BLaER1 (cell line): ENCODE measurements around the gene DDX10.

Experiments
- H3K27ac ChIP-seq: shearing (Covaris generic); formaldehyde crosslinking; 2 replicates; pipeline ENCODE4 v1.8.1; 2022
- H3K27me3 ChIP-seq: shearing (Covaris generic); formaldehyde crosslinking; 2 replicates; pipeline ENCODE4 v1.8.1; 2022
- H3K36me3 ChIP-seq: shearing (Covaris generic); formaldehyde crosslinking; 2 replicates; pipeline ENCODE4 v1.8.1; 2022
- H3K4me1 ChIP-seq: shearing (Covaris generic); formaldehyde crosslinking; 2 replicates; pipeline ENCODE4 v1.8.1; 2022
- H3K4me2 ChIP-seq: shearing (Covaris generic); formaldehyde crosslinking; 2 replicates; pipeline ENCODE4 v1.8.1; 2022
- H3K4me3 ChIP-seq: shearing (Covaris generic); formaldehyde crosslinking; 2 replicates; pipeline ENCODE4 v1.8.1; 2022
- H3K9ac ChIP-seq: shearing (Covaris generic); formaldehyde crosslinking; 2 replicates; pipeline ENCODE4 v1.8.1; 2022
- H3K9me3 ChIP-seq: shearing (Covaris generic); formaldehyde crosslinking; 2 replicates; pipeline ENCODE4 v1.8.1; 2022
- H4K20me1 ChIP-seq: shearing (Covaris generic); formaldehyde crosslinking; 2 replicates; pipeline ENCODE4 v1.8.1; 2022
- Cebpa-rat ChIP-seq: shearing (Covaris generic); IDR thresholded peaks from 2 replicates; pipeline ENCODE4 v1.8.1; 2022

DDX10 gene

DNA sequence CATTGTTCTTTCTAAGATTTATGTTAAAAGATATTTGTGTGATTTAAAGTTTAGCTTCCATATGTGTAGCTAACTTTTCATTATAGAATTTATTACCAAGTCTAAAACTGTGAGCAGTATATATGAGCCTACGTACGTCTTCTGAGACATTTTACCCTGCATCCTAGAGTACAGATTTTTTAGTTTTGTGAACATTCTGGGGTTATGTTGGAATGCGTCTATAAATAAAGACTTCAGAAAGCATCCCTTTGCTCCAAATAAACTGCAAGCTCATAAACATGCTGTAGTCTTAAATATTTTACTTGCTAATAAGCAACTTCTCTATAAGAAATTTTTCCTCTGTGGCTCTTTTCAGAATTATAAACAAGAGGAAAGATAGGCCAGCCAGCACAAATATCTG, 236.5 kb downstream of the DDX10 start:
- Histone ChIP-seq H3K27me3 (no peaks in the 10 kb centered on the region), H3K36me3 (no peaks in the 10 kb centered on the region; the same call in 1 of the 2 replicates)

DNA sequence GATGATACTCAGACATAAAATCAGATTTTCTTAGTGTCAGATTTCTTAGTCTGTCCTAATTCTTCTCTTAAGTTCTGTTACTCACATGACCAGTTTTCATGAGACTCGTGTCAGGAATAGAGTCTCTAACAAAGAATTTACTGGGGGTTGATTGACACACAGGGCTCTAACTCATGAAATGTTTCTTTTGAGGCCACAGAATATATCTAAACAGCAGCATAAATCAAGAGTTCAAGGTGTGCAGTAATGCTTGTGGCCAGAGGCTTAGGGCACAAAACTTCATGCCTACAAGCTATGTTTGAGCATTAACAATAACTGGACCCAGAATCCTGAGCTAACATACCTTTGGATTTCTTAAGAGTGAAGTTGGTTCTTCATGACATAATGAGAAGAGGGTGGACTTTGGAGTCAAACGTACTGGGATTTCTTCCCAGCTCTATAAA, 237.2 kb downstream of the DDX10 start:
- Histone ChIP-seq H3K4me2 (no peak overlapping the region), H3K27ac (no peak overlapping the region), H4K20me1 (no peaks in the 10 kb centered on the region), H3K4me3 (no peak overlapping the region), H3K27me3 (no peaks in the 10 kb centered on the region), H3K4me1 (no peaks in the 10 kb centered on the region), H3K9ac (no peak overlapping the region), H3K36me3 (no peaks in the 10 kb centered on the region; the same call in 1 of the 2 replicates), H3K9me3 (no peaks in the 10 kb centered on the region)
- TF ChIP-seq Cebpa-rat = no peak

More for the DNA sequence above, 236.5 kb downstream of the DDX10 start:
- H4K20me1 ChIP-seq = no peaks in the 10 kb centered on the region
- no peaks in the 10 kb centered on the region for H3K9me3 ChIP-seq
- no peak overlapping the region for H3K4me3 ChIP-seq
- no peak for TF ChIP-seq Cebpa-rat
- no peak overlapping the region for H3K27ac ChIP-seq
- no peak overlapping the region for H3K9ac ChIP-seq
- no peaks in the 10 kb centered on the region for H3K4me1 ChIP-seq
- no peak overlapping the region for H3K4me2 ChIP-seq

DNA sequence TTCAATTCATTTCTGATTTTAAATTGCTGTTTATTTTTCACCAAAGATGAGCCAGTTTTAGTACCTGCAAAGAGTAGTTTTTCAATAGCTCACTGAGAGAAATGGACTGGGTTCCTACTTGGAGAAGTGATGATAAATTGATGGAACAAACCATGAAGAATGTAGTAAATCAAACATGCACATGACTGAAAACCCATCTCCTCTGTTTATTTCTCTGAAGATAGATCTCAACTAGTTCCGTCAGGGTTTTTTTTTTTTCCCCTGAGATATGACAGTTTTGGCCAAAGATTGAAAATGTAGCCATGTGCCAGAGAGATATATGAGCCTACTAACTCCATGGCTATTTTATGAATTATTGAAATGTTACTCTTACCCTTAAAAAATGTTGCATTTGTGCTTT, 239.6 kb downstream of the DDX10 start:
- no peaks in the 10 kb centered on the region for H3K9me3 ChIP-seq
- H3K27me3 ChIP-seq = no peaks in the 10 kb centered on the region
- no peaks in the 10 kb centered on the region for H4K20me1 ChIP-seq
- no peak overlapping the region for H3K27ac ChIP-seq
- H3K4me1 ChIP-seq = 0 out of 2 replicates have a peak, but pooled peaks cover under 1% of the 10 kb centered on the region
- no peaks in the 10 kb centered on the region for H3K36me3 ChIP-seq
- no peak overlapping the region for H3K4me2 ChIP-seq
- no peak overlapping the region for H3K9ac ChIP-seq
- no peak overlapping the region for H3K4me3 ChIP-seq
- TF ChIP-seq Cebpa-rat = no peak

DNA sequence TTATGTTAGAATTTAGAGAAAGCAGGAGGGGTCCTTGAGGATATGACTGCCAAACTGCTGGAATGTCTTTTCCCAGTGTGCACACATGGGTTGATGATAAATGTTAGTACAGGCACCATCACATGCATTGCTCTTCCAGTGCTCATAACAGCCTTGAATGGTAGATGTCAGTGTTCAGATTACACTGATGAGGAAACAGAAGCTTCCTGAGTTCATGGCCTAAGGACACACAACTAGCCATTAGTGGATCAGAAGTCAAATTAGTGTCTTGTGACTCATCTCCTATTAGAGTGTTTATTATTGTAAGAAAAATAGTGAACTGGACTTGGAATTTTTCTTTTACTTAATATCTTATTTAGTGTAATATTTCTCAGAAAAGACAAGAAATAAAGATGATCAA, 241.5 kb downstream of the DDX10 start:
- Histone ChIP-seq H4K20me1 (no peaks in the 10 kb centered on the region), H3K9ac (no peak overlapping the region), H3K4me3 (no peak overlapping the region), H3K4me2 (no peak overlapping the region), H3K9me3 (no peaks in the 10 kb centered on the region), H3K27me3 (no peaks in the 10 kb centered on the region), H3K36me3 (no peaks in the 10 kb centered on the region), H3K27ac (no peak overlapping the region), H3K4me1 (0 out of 2 replicates have a peak, but pooled peaks cover 6% of the 10 kb centered on the region)
- no peak for TF ChIP-seq Cebpa-rat

DNA sequence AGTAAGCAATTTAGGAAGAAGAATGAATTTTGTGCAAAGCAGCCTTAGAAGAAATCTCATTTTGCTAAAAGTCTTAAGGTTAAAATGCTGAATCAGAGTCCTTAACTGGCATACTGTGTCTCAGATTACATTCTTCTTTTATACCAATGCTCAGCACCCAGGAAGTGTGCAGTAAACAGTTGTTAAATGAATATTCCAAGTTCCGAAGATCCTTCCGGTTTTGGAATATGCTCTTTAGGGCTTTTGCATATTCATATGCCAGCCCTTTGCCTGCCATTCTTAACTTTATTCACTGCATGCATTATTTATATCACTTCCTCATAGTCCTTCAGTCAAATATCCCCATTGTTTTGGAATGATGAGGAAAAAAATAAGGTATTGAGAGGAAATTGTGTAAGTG, 242.0 kb downstream of the DDX10 start:
- H3K27me3 ChIP-seq = no peaks in the 10 kb centered on the region
- H3K36me3 ChIP-seq = no peaks in the 10 kb centered on the region
- H4K20me1 ChIP-seq = no peaks in the 10 kb centered on the region
- no peak for TF ChIP-seq Cebpa-rat
- 0 out of 2 replicates have a peak, but pooled peaks cover 6% of the 10 kb centered on the region for H3K4me1 ChIP-seq
- no peak overlapping the region for H3K27ac ChIP-seq
- no peak overlapping the region for H3K4me2 ChIP-seq
- H3K9ac ChIP-seq = no peak overlapping the region
- no peaks in the 10 kb centered on the region for H3K9me3 ChIP-seq
- H3K4me3 ChIP-seq = no peak overlapping the region

DNA sequence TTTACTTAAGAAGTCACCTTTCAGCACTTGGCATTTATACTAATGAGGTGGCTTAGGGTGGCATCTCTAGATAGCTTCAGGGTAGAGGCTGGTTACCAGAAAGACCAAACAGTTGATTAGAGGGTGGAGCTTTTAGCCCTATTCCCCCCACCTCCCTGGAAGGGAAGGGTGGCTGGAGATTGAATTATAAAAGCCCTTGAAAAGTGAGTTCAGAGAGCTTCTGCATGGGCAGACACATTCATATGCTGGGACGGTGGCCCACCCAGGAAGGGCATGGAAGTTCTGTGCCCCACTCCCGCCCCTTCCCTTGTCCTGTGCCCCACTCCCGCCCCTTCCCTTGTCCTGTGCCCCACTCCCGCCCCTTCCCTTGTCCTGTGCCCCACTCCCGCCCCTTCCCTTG, 244.2 kb downstream of the DDX10 start:
- no peak overlapping the region for H3K27ac ChIP-seq
- H3K27me3 ChIP-seq = no peaks in the 10 kb centered on the region
- H3K4me2 ChIP-seq = no peak overlapping the region
- no peaks in the 10 kb centered on the region for H4K20me1 ChIP-seq
- H3K4me3 ChIP-seq = no peak overlapping the region
- no peak overlapping the region for H3K9ac ChIP-seq
- no peaks in the 10 kb centered on the region for H3K9me3 ChIP-seq
- H3K36me3 ChIP-seq = no peaks in the 10 kb centered on the region
- H3K4me1 ChIP-seq = 0 out of 2 replicates have a peak, but pooled peaks cover 6% of the 10 kb centered on the region
- TF ChIP-seq Cebpa-rat = no peak

DNA sequence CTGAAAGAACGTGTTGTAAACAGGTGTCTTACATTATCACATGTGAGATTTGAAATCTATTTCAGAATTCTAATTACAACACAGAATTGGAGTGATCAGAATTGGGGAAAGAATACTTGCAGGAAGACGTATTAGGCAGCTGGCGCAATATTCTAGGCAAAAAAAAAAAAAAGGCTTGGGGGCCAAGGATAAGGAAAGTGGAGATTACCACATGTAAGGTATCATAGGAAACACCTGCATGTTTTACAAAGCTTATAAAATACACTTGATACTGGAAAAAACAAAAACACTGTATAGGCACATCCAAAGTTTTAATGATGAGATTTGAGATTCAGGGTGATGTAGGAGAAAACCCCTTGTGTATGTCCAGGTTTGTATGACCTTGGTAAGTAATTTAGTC, 245.1 kb downstream of the DDX10 start:
- H3K36me3 ChIP-seq = no peaks in the 10 kb centered on the region
- H3K4me2 ChIP-seq = no peak overlapping the region
- H3K4me1 ChIP-seq = 0 out of 2 replicates have a peak, but pooled peaks cover 6% of the 10 kb centered on the region

DNA sequence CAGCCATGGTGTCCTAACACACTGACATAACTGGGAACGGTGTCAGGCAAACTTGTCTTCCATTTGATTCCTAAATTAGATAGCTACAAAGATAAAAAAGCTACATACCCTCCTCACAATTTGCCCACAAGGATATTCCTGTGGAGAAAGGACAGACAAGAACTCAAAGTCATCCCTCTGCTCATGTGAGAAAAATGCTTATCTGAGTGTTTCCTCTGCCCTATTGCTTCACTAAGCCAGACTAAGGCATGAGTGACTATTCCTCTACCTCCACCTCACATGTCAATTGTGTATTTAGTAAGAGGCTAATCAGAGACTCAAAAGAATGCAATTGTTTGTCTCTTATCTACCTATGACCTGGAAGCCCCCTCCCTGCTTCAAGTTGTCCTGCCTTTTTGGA, 247.7 kb downstream of the DDX10 start:
- no peak overlapping the region for H3K27ac ChIP-seq
- TF ChIP-seq Cebpa-rat = no peak

More for the DNA sequence above, 245.1 kb downstream of the DDX10 start:
- Histone ChIP-seq H3K27me3 (no peaks in the 10 kb centered on the region), H3K4me3 (no peak overlapping the region), H3K27ac (no peak overlapping the region), H4K20me1 (no peaks in the 10 kb centered on the region), H3K9me3 (no peaks in the 10 kb centered on the region), H3K9ac (no peak overlapping the region)
- no peak for TF ChIP-seq Cebpa-rat

DNA sequence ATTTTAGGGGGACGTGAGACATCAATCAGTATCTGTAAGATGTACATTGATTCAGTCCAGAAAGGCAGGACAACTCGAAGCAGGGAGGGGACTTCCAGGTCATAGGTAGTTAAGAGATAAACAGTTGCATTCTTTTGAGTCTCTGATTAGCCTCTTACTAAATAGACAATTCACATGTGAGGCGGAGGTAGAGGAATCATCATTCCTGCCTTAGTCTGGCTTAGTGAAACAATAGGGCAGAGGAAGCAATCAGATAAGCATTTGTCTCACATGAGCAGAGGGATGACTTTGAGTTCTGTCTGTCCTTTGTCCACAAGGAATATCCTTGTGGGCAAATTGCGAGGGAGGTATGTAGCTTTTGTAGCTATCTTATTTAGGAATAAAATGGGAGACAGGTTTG, 248.3 kb downstream of the DDX10 start:
- no peaks in the 10 kb centered on the region for H3K36me3 ChIP-seq
- no peak for TF ChIP-seq Cebpa-rat
- no peaks in the 10 kb centered on the region for H3K9me3 ChIP-seq
- no peak overlapping the region for H3K4me2 ChIP-seq
- H3K4me1 ChIP-seq = 0 out of 2 replicates have a peak, but pooled peaks cover 6% of the 10 kb centered on the region
- no peak overlapping the region for H3K9ac ChIP-seq
- no peaks in the 10 kb centered on the region for H3K27me3 ChIP-seq
- H3K27ac ChIP-seq = no peak overlapping the region
- no peaks in the 10 kb centered on the region for H4K20me1 ChIP-seq
- H3K4me3 ChIP-seq = no peak overlapping the region

More for the DNA sequence above, 247.7 kb downstream of the DDX10 start:
- Histone ChIP-seq H3K9me3 (no peaks in the 10 kb centered on the region), H3K4me1 (0 out of 2 replicates have a peak, but pooled peaks cover 6% of the 10 kb centered on the region), H3K9ac (no peak overlapping the region), H3K36me3 (no peaks in the 10 kb centered on the region), H3K4me2 (no peak overlapping the region), H4K20me1 (no peaks in the 10 kb centered on the region), H3K4me3 (no peak overlapping the region), H3K27me3 (no peaks in the 10 kb centered on the region)

DNA sequence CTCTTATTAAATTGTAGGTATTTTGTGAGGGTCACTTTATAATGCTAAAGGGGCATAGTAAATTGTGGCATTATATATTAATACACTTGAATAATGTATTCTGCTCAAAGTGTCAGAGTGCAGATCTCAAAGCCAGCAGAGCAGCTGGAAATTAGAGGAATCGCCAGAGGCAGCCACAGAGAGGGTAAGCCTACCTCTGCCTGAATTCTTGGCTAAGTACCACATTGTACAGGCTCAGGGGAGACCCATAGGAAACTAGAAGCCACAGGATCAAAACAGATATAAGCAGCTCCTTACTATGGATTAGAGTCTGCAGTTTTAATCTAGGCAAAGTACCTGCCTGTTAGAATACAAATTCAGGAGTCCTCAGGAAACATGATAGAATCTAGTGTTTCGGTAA, 249.3 kb downstream of the DDX10 start:
- Histone ChIP-seq H3K4me1 (0 out of 2 replicates have a peak, but pooled peaks cover 6% of the 10 kb centered on the region), H3K4me3 (no peak overlapping the region), H3K4me2 (no peak overlapping the region), H3K9ac (no peak overlapping the region), H3K27ac (no peak overlapping the region), H3K9me3 (no peaks in the 10 kb centered on the region), H3K36me3 (peaks cover 2% of the 10 kb centered on the region; the same call in 1 of the 2 replicates), H4K20me1 (no peaks in the 10 kb centered on the region), H3K27me3 (no peaks in the 10 kb centered on the region)
- no peak for TF ChIP-seq Cebpa-rat

DNA sequence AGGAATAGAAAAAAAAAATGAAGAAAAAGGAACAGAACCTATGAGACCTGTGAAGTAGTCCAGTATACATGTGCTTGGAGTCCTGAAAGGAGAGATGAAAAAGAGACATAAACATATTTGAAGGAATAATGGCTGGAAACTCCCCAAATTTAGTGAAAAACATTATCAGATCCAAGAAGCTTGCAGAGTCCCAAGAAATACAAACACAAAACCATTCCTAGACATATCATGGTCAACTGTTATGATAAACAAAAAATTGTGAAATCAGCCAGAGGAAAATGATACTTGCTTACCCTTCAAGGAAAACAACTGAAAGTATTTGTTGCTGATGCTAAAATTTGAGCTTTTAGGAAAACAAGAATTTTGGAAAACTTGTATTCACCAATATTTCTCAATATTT, 250.1 kb downstream of the DDX10 start:
- Histone ChIP-seq H3K4me2 (no peak overlapping the region), H3K4me1 (0 out of 2 replicates have a peak, but pooled peaks cover under 1% of the 10 kb centered on the region), H3K9ac (no peak overlapping the region), H3K9me3 (no peaks in the 10 kb centered on the region), H4K20me1 (no peaks in the 10 kb centered on the region), H3K36me3 (peaks cover 6% of the 10 kb centered on the region; the same call in 1 of the 2 replicates), H3K27ac (no peak overlapping the region), H3K27me3 (no peaks in the 10 kb centered on the region), H3K4me3 (no peak overlapping the region)
- no peak for TF ChIP-seq Cebpa-rat
